ACC112 (cell line): ENCODE data around the gene LARP1.
A peak's percentile ranks its signal among the peaks of the same experiment; 100 is the strongest.

Experiments used
- H2AFZ ChIP-seq: fragments of 200-600 bp; sonication (generic); one replicate; pipeline ENCODE4 v1.6.0; 2017; ENCODE audit warnings: antibody characterized with exemption, low read length; ENCODE audit not compliant: unreplicated experiment
- H3K27ac ChIP-seq: fragments of 200-600 bp; sonication (generic); 2 replicates; pipeline ENCODE4 v1.5.1; 2014; ENCODE audit warnings: low read depth, mild to moderate bottlenecking, antibody characterized with exemption, low read length, moderate library complexity
- H3K27me3 ChIP-seq: fragments of 200-600 bp; sonication (generic); 2 replicates; pipeline ENCODE4 v1.6.1; 2014; ENCODE audit warnings: mild to moderate bottlenecking, antibody characterized with exemption, low read length, moderate library complexity, mixed read lengths; ENCODE audit not compliant: insufficient read depth
- H3K36me3 ChIP-seq: fragments of 200-600 bp; sonication (generic); 2 replicates; pipeline ENCODE4 v1.6.1; 2016; ENCODE audit warnings: mild to moderate bottlenecking, antibody characterized with exemption, low read length, moderate library complexity, mixed read lengths; ENCODE audit not compliant: insufficient read depth
- H3K4me1 ChIP-seq: fragments of 200-600 bp; sonication (generic); one replicate; pipeline ENCODE4 v1.6.1; 2016; ENCODE audit warnings: low read length, mixed read lengths; ENCODE audit not compliant: insufficient read depth, unreplicated experiment, control insufficient read depth
- H3K4me3 ChIP-seq: fragments of 200-600 bp; sonication (generic); 2 replicates; pipeline ENCODE4 v1.5.1; 2014; ENCODE audit warnings: mild to moderate bottlenecking, low read depth, low read length
- H3K79me2 ChIP-seq: fragments of 200-600 bp; sonication (generic); one replicate; pipeline ENCODE4 v1.6.0; 2016; ENCODE audit warnings: low read length; ENCODE audit not compliant: control insufficient read depth, unreplicated experiment, insufficient read depth

LARP1 gene

DNA sequence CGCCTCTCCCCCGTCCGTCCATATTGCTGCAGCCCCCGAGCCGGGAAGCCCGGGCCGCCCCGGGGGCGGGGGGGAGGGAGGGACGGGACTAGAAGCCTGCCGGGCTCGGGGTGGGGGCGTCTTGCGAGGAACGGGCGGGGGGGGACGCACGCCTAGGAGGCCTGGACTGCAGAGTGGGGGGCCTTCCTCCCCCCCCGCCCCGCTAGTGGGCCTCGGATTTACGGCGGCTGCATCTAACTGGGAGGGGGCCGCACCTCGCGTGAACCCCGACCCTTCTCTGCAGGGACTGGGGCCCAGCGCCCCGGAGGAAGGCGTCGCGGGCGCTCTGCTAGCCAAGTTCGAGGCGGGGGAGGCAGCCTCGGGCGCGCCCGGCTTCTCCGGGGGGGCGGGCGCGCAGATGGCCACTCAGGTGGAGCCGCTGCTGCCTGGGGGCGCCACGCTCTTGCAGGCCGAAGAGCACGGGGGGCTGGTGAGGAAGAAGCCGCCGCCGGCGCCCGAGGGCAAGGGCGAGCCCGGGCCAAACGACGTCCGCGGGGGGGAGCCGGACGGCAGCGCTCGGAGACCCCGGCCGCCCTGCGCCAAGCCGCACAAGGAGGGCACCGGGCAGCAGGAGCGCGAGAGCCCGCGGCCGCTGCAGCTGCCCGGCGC is at the start of gene LARP1:
Gene LARP1 (plus strand): TSS at position 17 of the 648 bp plus-strand sequence. CDS start 381 bp downstream, at position 398.
- peak within 1 kb of the TSS; percentile 96 for H3K4me3 ChIP-seq
- peak within 1 kb of the TSS; percentile 66 for H2AFZ ChIP-seq
- peak within 1 kb of the TSS; percentile 93 for H3K27ac ChIP-seq
- H3K4me1 ChIP-seq = peaks cover 37% of the 10 kb centered on the region
- H3K79me2 ChIP-seq = peaks cover 64% of the 10 kb centered on the region
- H3K36me3 ChIP-seq = no peaks in the 10 kb centered on the region
- H3K27me3 ChIP-seq = no peaks in the 10 kb centered on the region

DNA sequence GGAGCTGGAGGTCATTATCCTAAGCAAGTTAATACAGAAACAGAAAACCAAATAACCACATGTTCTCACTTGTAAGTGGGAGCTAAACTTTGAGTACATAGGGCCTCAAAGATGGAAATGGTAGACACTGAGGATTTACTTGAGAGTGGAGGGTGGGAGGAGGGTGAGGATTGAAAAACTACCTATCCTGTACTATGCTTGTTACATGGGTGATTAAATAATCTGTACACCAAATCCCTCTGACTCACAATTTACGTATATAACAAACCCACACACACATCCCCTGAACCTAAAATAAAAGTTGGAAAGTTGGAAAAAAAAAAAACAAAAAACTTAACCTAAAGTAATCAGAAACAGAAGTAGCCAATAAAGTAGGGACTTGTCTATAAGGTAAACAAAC is 48.8 kb upstream of the LARP1 start:
- Histone ChIP-seq H3K36me3 (no peaks in the 10 kb centered on the region), H3K79me2 (no peaks in the 10 kb centered on the region), H3K4me3 (no peak overlapping the region), H3K27me3 (no peaks in the 10 kb centered on the region), H2AFZ (no peak overlapping the region), H3K27ac (no peak overlapping the region), H3K4me1 (peaks cover 6% of the 10 kb centered on the region)

DNA sequence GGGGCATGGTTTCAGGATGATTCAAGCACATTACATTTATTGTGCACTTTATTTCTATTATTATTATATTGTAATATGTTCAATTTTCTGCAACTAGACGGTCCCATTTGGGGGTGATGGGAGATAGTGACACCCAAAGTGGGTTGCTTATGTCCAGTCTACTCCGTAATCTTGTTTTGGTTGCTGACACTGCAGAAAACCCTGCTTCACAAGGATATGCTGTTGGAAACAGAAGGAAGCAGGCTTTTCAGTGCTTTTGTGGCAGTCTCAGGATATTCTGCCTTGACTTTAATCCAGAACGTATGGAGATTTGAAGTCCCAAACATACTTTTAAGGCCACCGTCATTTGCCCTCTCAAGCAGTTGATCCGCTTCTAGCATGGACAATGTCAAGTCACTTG is 47.5 kb upstream of the LARP1 start:
- Histone ChIP-seq H3K36me3 (no peaks in the 10 kb centered on the region), H3K27me3 (no peaks in the 10 kb centered on the region), H3K4me1 (peaks cover 4% of the 10 kb centered on the region), H3K4me3 (no peak overlapping the region), H2AFZ (no peak overlapping the region), H3K79me2 (no peaks in the 10 kb centered on the region), H3K27ac (no peak overlapping the region)

DNA sequence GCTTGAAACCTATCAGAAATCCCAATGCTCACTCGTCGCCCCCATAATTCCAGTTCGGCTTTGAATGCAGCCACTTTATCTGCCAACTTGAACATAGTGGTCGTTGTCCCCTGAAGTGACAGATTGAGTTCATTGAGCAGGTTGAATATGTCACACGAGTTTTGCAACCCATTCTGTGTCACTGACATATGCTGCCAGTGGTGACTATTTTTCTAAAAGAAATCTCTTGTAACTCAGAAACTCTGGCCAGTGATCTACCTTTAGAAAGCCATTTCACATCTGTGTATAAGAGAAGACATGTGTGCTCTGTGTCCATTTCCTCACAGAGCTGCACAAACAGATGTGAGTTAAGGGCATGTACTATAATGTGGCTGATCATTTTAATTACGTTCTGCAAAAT is 47.0 kb upstream of the LARP1 start:
- H3K27me3 ChIP-seq = no peaks in the 10 kb centered on the region
- H3K4me1 ChIP-seq = peaks cover 9% of the 10 kb centered on the region
- no peak overlapping the region for H3K27ac ChIP-seq
- no peak overlapping the region for H2AFZ ChIP-seq
- H3K36me3 ChIP-seq = no peaks in the 10 kb centered on the region
- no peaks in the 10 kb centered on the region for H3K79me2 ChIP-seq
- H3K4me3 ChIP-seq = no peak overlapping the region

DNA sequence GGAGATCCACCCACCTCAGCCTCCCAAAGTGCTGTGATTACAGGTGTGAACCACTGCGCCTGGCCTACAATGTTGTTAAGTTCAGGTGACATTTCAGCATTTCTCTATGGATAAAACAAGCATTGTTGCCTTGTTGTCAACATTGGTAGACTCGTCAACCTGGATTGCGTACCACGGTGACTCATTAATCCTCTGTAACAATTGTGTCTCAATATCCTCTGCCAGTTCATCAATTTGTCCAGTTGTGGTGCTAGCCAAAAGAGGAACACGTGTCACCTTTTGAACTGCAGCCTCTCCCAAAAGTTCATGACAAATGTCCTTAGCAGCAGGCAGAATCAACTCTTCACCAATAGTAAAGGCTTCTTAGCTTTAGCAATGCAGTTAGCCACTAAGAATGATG is 46.3 kb upstream of the LARP1 start:
- Histone ChIP-seq H3K4me1 (peaks cover 15% of the 10 kb centered on the region), H3K79me2 (no peaks in the 10 kb centered on the region), H3K36me3 (no peaks in the 10 kb centered on the region), H3K27me3 (no peaks in the 10 kb centered on the region), H2AFZ (no peak overlapping the region), H3K4me3 (no peak overlapping the region), H3K27ac (no peak overlapping the region)

DNA sequence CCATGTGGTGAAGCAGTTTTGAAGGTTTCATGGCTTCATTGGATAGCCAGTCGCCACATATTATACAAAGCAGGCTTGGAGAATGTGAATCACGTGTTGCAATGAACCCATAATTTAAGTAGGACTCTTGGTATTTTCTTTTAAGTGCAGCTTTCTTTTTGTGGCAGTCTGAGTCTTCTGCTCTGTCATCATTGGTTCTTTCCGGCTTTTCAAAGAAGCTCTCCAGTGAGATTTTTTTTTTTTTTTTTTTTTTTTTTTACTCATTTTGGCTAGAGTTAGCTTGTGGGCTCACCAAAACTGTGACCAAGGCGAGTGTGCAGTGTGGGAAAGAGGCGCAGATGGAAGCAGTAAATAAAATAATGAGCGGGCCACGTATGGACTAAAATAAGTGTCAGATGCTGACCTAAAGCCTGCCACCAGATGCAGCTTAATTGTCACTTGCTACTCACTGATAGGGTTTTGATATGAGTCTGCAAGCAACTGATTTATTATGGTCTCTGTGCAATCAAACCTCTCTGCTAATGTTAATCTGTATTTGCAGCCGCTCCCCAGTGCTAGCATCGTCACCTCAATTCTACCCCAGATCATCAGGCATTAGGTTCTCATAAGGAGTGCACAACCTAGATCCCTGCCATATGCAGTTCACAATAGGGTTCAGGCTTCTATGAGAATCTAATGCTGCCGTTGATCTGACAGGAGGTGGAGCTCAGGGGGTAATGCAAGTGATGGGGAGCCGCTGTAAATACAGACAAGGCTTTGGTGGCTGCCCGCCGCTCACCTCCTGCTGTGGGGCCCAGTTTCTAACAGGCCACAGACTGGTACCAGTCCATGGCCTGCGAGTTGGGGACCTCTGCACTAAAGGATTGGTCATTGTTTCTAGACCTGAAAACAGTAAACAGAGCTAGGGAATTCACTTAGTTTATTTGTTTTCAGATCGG is 45.5 kb upstream of the LARP1 start:
- no peaks in the 10 kb centered on the region for H3K36me3 ChIP-seq
- no peak overlapping the region for H3K27ac ChIP-seq
- no peaks in the 10 kb centered on the region for H3K27me3 ChIP-seq
- H3K79me2 ChIP-seq = no peaks in the 10 kb centered on the region
- peaks cover 23% of the 10 kb centered on the region for H3K4me1 ChIP-seq
- H2AFZ ChIP-seq = no peak overlapping the region
- no peak overlapping the region for H3K4me3 ChIP-seq

DNA sequence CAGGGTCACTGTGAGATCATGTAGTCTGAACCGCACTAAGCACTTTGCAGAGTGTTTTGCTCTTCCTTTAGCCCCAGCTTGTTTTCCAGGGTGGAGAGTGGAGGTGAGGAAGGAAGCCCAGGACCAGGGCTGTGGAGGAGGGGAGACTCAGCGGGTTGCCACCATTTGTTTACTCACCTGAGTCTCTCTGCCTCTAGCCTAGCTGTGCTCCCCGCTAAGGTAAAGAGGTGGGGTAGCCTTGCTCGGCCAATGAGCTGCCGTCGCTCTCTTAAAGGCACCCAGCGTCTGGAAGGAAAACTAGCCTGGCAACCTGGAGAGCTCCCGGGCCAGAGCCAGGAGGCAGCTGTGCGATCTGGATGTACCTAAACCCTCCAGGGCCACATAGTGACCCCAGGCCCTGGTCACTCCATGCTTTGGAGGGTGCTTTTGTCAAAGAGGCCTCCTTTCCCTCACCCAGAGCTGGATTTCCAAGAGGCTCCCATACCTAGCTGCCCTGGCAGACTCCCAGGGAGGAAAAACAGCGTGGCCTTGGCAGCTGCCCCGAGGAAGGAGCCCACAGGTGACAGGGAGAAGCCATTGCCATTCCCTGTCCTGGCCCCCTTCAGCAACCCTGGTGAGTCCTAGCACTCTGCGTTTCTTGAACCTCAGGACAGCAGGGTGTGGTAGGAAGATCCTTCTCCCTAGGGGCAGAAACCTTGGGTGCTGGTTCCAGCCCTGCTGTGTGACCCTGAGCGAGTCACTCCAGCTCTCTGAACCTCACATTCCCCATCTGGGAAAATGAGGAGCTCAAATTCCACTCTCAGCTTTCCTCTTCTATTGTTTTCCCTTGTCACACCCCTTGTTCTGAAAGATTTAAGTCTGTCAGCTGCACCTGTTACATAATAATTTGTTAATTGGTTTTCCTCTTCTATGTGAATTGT is 42.4 kb upstream of the LARP1 start:
- no peaks in the 10 kb centered on the region for H3K27me3 ChIP-seq
- H3K4me3 ChIP-seq = no peak overlapping the region
- no peaks in the 10 kb centered on the region for H3K36me3 ChIP-seq
- no peak overlapping the region for H3K27ac ChIP-seq
- H3K4me1 ChIP-seq = peaks cover 24% of the 10 kb centered on the region
- H3K79me2 ChIP-seq = no peaks in the 10 kb centered on the region
- no peak overlapping the region for H2AFZ ChIP-seq

DNA sequence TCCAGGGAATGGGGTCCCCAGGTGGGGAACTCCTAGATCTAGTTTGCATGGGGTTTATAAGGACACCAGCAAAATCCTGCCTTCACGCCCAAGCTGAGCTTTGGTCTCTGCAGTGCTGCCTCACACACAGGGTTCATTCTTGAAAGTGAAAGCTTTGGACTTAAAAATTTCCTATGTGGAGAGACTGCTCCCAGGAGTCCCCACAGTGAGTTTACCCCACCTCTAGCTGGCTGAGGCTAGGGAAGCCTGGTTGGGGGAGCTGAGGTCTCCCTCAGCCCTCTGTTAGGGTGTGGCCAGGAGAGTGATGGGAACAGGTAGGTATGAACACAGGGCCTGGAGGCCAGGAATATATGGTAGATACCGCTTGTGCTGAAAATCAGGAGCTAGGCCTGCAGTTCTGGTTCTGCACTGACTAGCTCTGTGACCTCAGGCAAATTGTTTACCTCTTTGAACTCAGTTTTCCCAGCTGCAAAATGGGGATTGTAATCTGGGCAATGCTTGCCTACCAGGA is 41.5 kb upstream of the LARP1 start:
- H3K4me1 ChIP-seq = peaks cover 24% of the 10 kb centered on the region
- peak overlapping the region; percentile 5; the same call in 1 of the 2 replicates for H3K4me3 ChIP-seq
- H3K27ac ChIP-seq = peak overlapping the region; percentile 13; the same call in 1 of the 2 replicates
- no peaks in the 10 kb centered on the region for H3K36me3 ChIP-seq
- no peaks in the 10 kb centered on the region for H3K79me2 ChIP-seq
- no peak overlapping the region for H2AFZ ChIP-seq
- H3K27me3 ChIP-seq = no peaks in the 10 kb centered on the region

DNA sequence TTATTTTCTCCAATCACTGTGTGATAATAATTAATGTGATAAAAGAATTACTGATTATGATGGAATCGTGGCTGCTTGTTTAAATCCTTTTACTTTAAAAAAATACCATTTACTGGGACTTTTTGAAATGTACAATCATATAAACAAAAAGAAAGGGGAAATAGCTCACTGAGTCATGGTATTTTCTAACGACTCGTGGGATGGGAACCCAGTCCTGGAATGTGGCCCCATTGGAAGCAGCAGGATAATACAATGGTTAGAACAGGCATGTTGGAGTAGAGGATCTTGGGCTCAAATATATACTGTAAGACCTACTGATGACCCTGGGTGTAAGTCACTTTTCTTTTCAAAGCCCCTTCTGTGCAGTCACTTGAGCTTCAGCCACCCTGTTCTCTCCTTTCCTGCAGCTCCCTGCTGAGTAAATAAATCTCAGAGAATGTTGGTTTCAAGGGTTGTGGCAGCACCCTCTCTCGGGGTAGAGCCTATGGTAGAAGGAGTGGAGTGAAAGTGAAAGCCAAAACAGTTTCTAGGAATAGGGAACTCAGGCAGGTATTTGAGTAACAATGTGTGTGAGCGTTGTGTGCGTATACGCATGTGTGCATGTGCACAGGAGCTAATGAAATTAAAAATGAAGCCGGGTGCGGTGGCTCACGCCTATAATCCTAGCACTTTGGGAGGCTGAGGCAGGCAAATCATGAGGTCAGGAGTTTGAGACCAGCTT is 40.8 kb upstream of the LARP1 start:
- H2AFZ ChIP-seq = peak overlapping the region; percentile 47
- H3K79me2 ChIP-seq = no peaks in the 10 kb centered on the region
- no peaks in the 10 kb centered on the region for H3K27me3 ChIP-seq
- peak overlapping the region; percentile 5; the same call in 1 of the 2 replicates for H3K4me3 ChIP-seq
- H3K4me1 ChIP-seq = peaks cover 20% of the 10 kb centered on the region
- H3K27ac ChIP-seq = peak overlapping the region; percentile 13; the same call in 1 of the 2 replicates
- H3K36me3 ChIP-seq = no peaks in the 10 kb centered on the region
